GM12878 (cell line): ENCODE results near the gene ZFPM1. TPM values are rescaled to one million over a fixed set of nuclear protein-coding genes. Genes with fewer than 3 reads are reported as not detected.
A peak's percentile ranks its signal among the peaks of the same experiment; 100 is the strongest.

Experiments used
- BHLHE40 ChIP-seq, 2 experiments: fragments of 450-650 bp in 1 of 2; IDR thresholded peaks; 2 replicates each; pipeline ENCODE4 v1.6.1; 2011 to 2017; ENCODE audit warnings: low read depth in 2 of 2, borderline replicate concordance in 1 of 2, improper control_type of control experiment in 1 of 2, low read length in 1 of 2, mild to moderate bottlenecking in 1 of 2
- IKZF1 ChIP-seq: fragments of 450-650 bp; conservative IDR thresholded peaks from 2 replicates; pipeline ENCODE4 v1.6.1; 2017; ENCODE audit warnings: antibody characterized with exemption, mild to moderate bottlenecking
- KDM1A ChIP-seq: fragments of 200-600 bp; sonication (generic); IDR thresholded peaks from 2 replicates; pipeline ENCODE4 v1.6.1; 2016; ENCODE audit warnings: borderline replicate concordance
- PKNOX1 ChIP-seq: fragments of 450-650 bp; IDR thresholded peaks from 2 replicates; pipeline ENCODE4 v1.6.1; 2016; ENCODE audit warnings: mild to moderate bottlenecking
- POLR2A ChIP-seq: IDR thresholded peaks from 2 replicates; pipeline ENCODE4 v1.6.1; 2011; ENCODE audit warnings: low read depth, mild to moderate bottlenecking, low read length
- RAD51 ChIP-seq: fragments of 450-650 bp; IDR thresholded peaks from 2 replicates; pipeline ENCODE4 v1.6.1; 2016; ENCODE audit warnings: moderate library complexity, mild to moderate bottlenecking, inconsistent platforms
- RELA ChIP-seq: fragments of 450-650 bp; IDR thresholded peaks from 2 replicates; pipeline ENCODE4 v1.8.0; 2014; ENCODE audit warnings: borderline replicate concordance; ENCODE audit not compliant: partially characterized antibody
- ZNF592 ChIP-seq: fragments of 450-650 bp; IDR thresholded peaks from 2 replicates; pipeline ENCODE4 v1.6.1; 2017; ENCODE audit warnings: mild to moderate bottlenecking, moderate library complexity
- polyA plus RNA-seq, 11 experiments: library from polyadenylated mRNA; depleted of rRNA in 4 of 11; unstranded in 6 of 11; stranded (reverse) in 5 of 11; fragments of >200 nt; fragmentation: Nextera tagmentation in 4 of 11; fragmentation: Illumina TruSeq in 1 of 11; extraction: Ambion mirVana in 4 of 11; extraction: Trizol in 1 of 11; gene quantifications; 1 replicate in 1 of 11; 2 replicates in 10 of 11; pipeline versions ENCODE4 v1.2.1 to v1.2.3, GENCODE V29; 2011 to 2016; ENCODE audit warnings: inconsistent platforms in 2 of 11, missing spikeins in 2 of 11, low read depth in 1 of 11
- total RNA-seq, 4 experiments: library from RNA; depleted of rRNA in 3 of 4; stranded (reverse); fragments of >200 nt in 3 of 4; fragmentation: Illumina TruSeq in 1 of 4; extraction: Trizol in 1 of 4; gene quantifications; 2 replicates each; pipeline versions ENCODE4 v1.2.1 to v1.2.3, GENCODE V29; 2013 to 2021

Gene ZFPM1
- total and polyA plus RNA-seq, 10 of the 15 experiments (the other 5 are each of a cell fraction or from before 2014, with no cell fraction given): 0.02 to 5.1 (median 0.30) TPM

- 0 out of 2 replicates have a peak, but pooled peaks have one; percentile 41 for TF ChIP-seq ZNF592
- no peak for TF ChIP-seq RAD51
- no peak for TF ChIP-seq BHLHE40 (IDR thresholded peaks at IDR 0.05; ENCODE audit: borderline replicate concordance in 1 of 2, low read depth in 2 of 2, low read length in 1 of 2)
- no peak for TF ChIP-seq KDM1A
- TF ChIP-seq POLR2A: peak; percentile 32; the same call in 1 of the 2 replicates
- TF ChIP-seq IKZF1: peak; percentile 14; the same call in 1 of the 2 replicates
- no peak for TF ChIP-seq RELA
- TF ChIP-seq PKNOX1: no peak
These were observed 74.3 kb downstream of the ZFPM1 start (continued) for GRCh38 chr16:88527186-88527936.
